GM12878 (cell line): ENCODE measurements around the gene TMEM174. TPM values are rescaled to one million over a fixed set of nuclear protein-coding genes. Genes with fewer than 3 reads are reported as not detected.

Source experiments
- ATAC-seq: fragments of 200-7000 bp; cut with Tn5 transposase; 3 replicates; pipeline ENCODE4 v1.9.1; 2020; ENCODE audit warnings: mild to moderate bottlenecking, moderate library complexity
- BruUV-seq: library from RNA; stranded (reverse); fragments of 400-500 nt; replicated peaks from 2 replicates; lab custom pipeline; 2021; lab: Mats Ljungman, UMichigan
- CTCF ChIA-PET: fragments of 300-600 bp; sonication (Branson Sonifier 250); formaldehyde crosslinking; extraction: SDS; loops from one replicate; lab custom pipeline; 2021; ENCODE audit warnings: inconsistent platforms; lab: Yijun Ruan, JAX
- POLR2A ChIA-PET: fragments of 350-600 bp; formaldehyde crosslinking; extraction: SDS; loops from one replicate; lab custom pipeline; 2021; ENCODE audit warnings: inconsistent platforms; lab: Charles Lee
- RAD21 ChIA-PET: fragments of 300-600 bp; sonication (Branson Sonifier 250); formaldehyde crosslinking; loops from one replicate; lab custom pipeline; 2023; ENCODE audit warnings: antibody characterized with exemption; ENCODE audit not compliant: unreplicated experiment; lab: Charles Lee
- SMC1A ChIA-PET: fragments of 300-600 bp; sonication (Branson Sonifier 250); formaldehyde crosslinking; loops from one replicate; lab custom pipeline; 2023; ENCODE audit not compliant: unreplicated experiment, uncharacterized antibody; lab: Charles Lee
- DNase-seq: peaks from one replicate; pipeline ENCODE4 v3.0.0-alpha.2; 2011; ENCODE audit warnings: low read depth, low spot score
- FAIRE-seq: peaks from 3 replicates; lab custom pipeline; 2011; peaks lifted over from hg19 to GRCh38; lab: Jason Lieb, UNC
- H2AFZ ChIP-seq: 2 replicates; pipeline ENCODE4 v1.6.0; 2011; ENCODE audit warnings: low read depth, low read length, control low read depth; ENCODE audit not compliant: control insufficient read depth
- H3K27ac ChIP-seq: 2 replicates; pipeline ENCODE4 v1.5.1; 2011; ENCODE audit warnings: control low read depth; ENCODE audit not compliant: control insufficient read depth, insufficient read depth
- H3K27me3 ChIP-seq, 2 experiments: replicated peaks in 1 of 2; 2 replicates each; pipeline versions ENCODE4 v1.6.0 to v1.6.1; 2011; ENCODE audit warnings: low read length in 1 of 2; ENCODE audit not compliant: control insufficient read depth in 2 of 2, insufficient read depth in 2 of 2
- H3K36me3 ChIP-seq, 2 experiments: 2 replicates each; pipeline ENCODE4 v1.5.1; 2011; ENCODE audit warnings: low read length in 1 of 2; ENCODE audit not compliant: control insufficient read depth in 2 of 2, insufficient read depth in 2 of 2
- H3K4me1 ChIP-seq: 2 replicates; pipeline ENCODE4 v1.6.1; 2011; ENCODE audit warnings: mild to moderate bottlenecking, low read length, moderate library complexity, mixed read lengths; ENCODE audit not compliant: control insufficient read depth, insufficient read depth
- H3K4me2 ChIP-seq: 2 replicates; pipeline ENCODE4 v1.6.0; 2011; ENCODE audit warnings: control low read depth; ENCODE audit not compliant: control insufficient read depth, insufficient read depth
- H3K4me3 ChIP-seq: fragments of 200-600 bp; sonication (generic); 2 replicates; pipeline ENCODE4 v1.5.1; 2016
- H3K79me2 ChIP-seq: 2 replicates; pipeline ENCODE4 v1.6.0; 2011; ENCODE audit warnings: low read length; ENCODE audit not compliant: control insufficient read depth, insufficient read depth
- H3K9ac ChIP-seq: 2 replicates; pipeline ENCODE4 v1.8.0; 2011; ENCODE audit warnings: low read length, control low read depth, mixed read lengths; ENCODE audit not compliant: control insufficient read depth, insufficient read depth
- H3K9me3 ChIP-seq: replicated peaks from 3 replicates; pipeline ENCODE4 v1.5.1; 2011; ENCODE audit warnings: mild to moderate bottlenecking, low read length; ENCODE audit not compliant: control insufficient read depth, insufficient read depth
- H4K20me1 ChIP-seq: 2 replicates; pipeline ENCODE4 v1.6.0; 2011; ENCODE audit not compliant: control insufficient read depth, insufficient read depth
- BCL11A ChIP-seq: IDR thresholded peaks from 2 replicates; pipeline ENCODE4 v1.6.1; 2011; ENCODE audit warnings: low read depth, low read length
- CBX5 ChIP-seq: sonication (generic); IDR thresholded peaks from 2 replicates; pipeline ENCODE4 v1.6.1; 2016; ENCODE audit warnings: low read depth, moderate library complexity, mild to moderate bottlenecking, inconsistent platforms
- HDAC2 ChIP-seq: fragments of 200-600 bp; sonication (generic); IDR thresholded peaks from 2 replicates; pipeline ENCODE4 v1.6.1; 2017
- HDAC6 ChIP-seq: fragments of 200-600 bp; sonication (generic); IDR thresholded peaks from one replicate; pipeline ENCODE4 v1.8.0; 2017; ENCODE audit warnings: antibody characterized with exemption; ENCODE audit not compliant: unreplicated experiment
- IKZF2 ChIP-seq, 2 experiments: fragments of 450-650 bp; IDR thresholded peaks; 2 replicates each; pipeline ENCODE4 v1.6.1; 2017; ENCODE audit warnings: mild to moderate bottlenecking in 2 of 2, moderate library complexity in 2 of 2
- RFX5 ChIP-seq: IDR thresholded peaks from 2 replicates; pipeline ENCODE4 v1.6.1; 2011; ENCODE audit warnings: low read depth, low read length, improper control_type of control experiment
- ZNF274 ChIP-seq: IDR thresholded peaks from one replicate; pipeline ENCODE4 v1.8.0; 2011; ENCODE audit not compliant: insufficient read length, insufficient read depth
- WGBS: methylation state at CpG from one replicate; pipeline ENCODE4 v1.1.6; 2016; ENCODE audit warnings: low lambda C conversion rate; ENCODE audit not compliant: insufficient replicate concordance, insufficient coverage; ENCODE audit errors: missing lambda C conversion rate; 5-methylcytosine and 5-hydroxymethylcytosine counted together
- in situ Hi-C: fragments of 300-500 bp; cut with MboI; formaldehyde crosslinking; loops from 9 replicates; pipeline ENCODE4 v1.14.3; 2018; ENCODE audit warnings: mixed read lengths
- intact Hi-C: fragments of 100-400 bp; cut with micrococcal nuclease; formaldehyde crosslinking; loops from one replicate; pipeline ENCODE4 v1.14.2; 2022; ENCODE audit not compliant: unreplicated experiment
- polyA plus RNA-seq, 11 experiments: library from polyadenylated mRNA; depleted of rRNA in 4 of 11; unstranded in 6 of 11; stranded (reverse) in 5 of 11; fragments of >200 nt; fragmentation: Nextera tagmentation in 4 of 11; fragmentation: Illumina TruSeq in 1 of 11; extraction: Ambion mirVana in 4 of 11; extraction: Trizol in 1 of 11; gene quantifications; 1 replicate in 1 of 11; 2 replicates in 10 of 11; pipeline versions ENCODE4 v1.2.1 to v1.2.3, GENCODE V29; 2011 to 2016; ENCODE audit warnings: inconsistent platforms in 2 of 11, missing spikeins in 2 of 11, low read depth in 1 of 11
- total RNA-seq, 4 experiments: library from RNA; depleted of rRNA in 3 of 4; stranded (reverse); fragments of >200 nt in 3 of 4; fragmentation: Illumina TruSeq in 1 of 4; extraction: Trizol in 1 of 4; gene quantifications; 2 replicates each; pipeline versions ENCODE4 v1.2.1 to v1.2.3, GENCODE V29; 2013 to 2021

The TMEM174 gene
- total and polyA plus RNA-seq, 10 of the 15 experiments (the other 5 are each of a cell fraction or from before 2014, with no cell fraction given), result not detected

- no peak overlapping the region for H3K4me3 ChIP-seq
- BruUV-seq, result no TSS peak
- H3K4me1 ChIP-seq, result no peaks in the 10 kb centered on the region
- no peak overlapping the region for H2AFZ ChIP-seq
- no peak overlapping the region for H3K9ac ChIP-seq
- H3K9me3 ChIP-seq, result no peaks in the 10 kb centered on the region
- ChIA-PET CTCF (no interaction called here), RAD21 (no interaction called here)
- H4K20me1 ChIP-seq, result no peaks in the 10 kb centered on the region
- H3K36me3 ChIP-seq, result no peaks in the 10 kb centered on the region
- no peaks in the 10 kb centered on the region for H3K79me2 ChIP-seq
- H3K27me3 ChIP-seq, result 0 out of 4 replicates have a peak, but pooled peaks cover 0 to 2% of the 10 kb centered on the region in 2 experiments
- H3K27ac ChIP-seq, result no peak overlapping the region
- FAIRE-seq, result no peak
- no peak overlapping the region for H3K4me2 ChIP-seq
- TF ChIP-seq BCL11A (no peak), RFX5 (no peak), HDAC6 (no peak), CBX5 (no peak)
- TF ChIP-seq, all 136 proteins: peak for 0
- WGBS, result 5% methylated on average over 3 of the region's 3 CpGs
- SMC1A ChIA-PET, result no interaction called here
- in situ Hi-C loops, result no loop called here
- POLR2A ChIA-PET, result no interaction called here
- intact Hi-C loops, result no loop called here
- ATAC-seq (no peak), DNase-seq (no peak)
Observed at GRCh38 chr5:73131711-73132425, 41.1 kb upstream of the TMEM174 start.

GRCh38 chr5:73132759-73133158 is 40.2 kb upstream of the TMEM174 start:
- Histone ChIP-seq H3K27ac (no peak overlapping the region), H3K4me2 (no peak overlapping the region), H4K20me1 (no peaks in the 10 kb centered on the region), H2AFZ (no peak overlapping the region), H3K9ac (no peak overlapping the region), H3K36me3 (no peaks in the 10 kb centered on the region), H3K4me1 (no peaks in the 10 kb centered on the region), H3K9me3 (no peaks in the 10 kb centered on the region), H3K4me3 (no peak overlapping the region), H3K79me2 (no peaks in the 10 kb centered on the region), H3K27me3 (0 out of 4 replicates have a peak, but pooled peaks cover 0 to 2% of the 10 kb centered on the region in 2 experiments)
- DNase-seq (no peak), ATAC-seq (no peak), FAIRE-seq (no peak)
- in situ Hi-C loops, result no loop called here
- ChIA-PET RAD21 (interaction anchor here (1.1 kb wide), 1 partner anchor 31 kb away, joined by 3 read pairs; no protein-coding TSS in a partner anchor), POLR2A (no interaction called here), SMC1A (no interaction called here), CTCF (no interaction called here)
- TF ChIP-seq IKZF2 (IDR thresholded peaks at IDR 0.05), result no peak
- no peak for TF ChIP-seq HDAC2
- TF ChIP-seq ZNF274, result no peak
- intact Hi-C loops, result no loop called here
- 51% methylated on average over 2 of the region's 2 CpGs for WGBS
- no TSS peak for BruUV-seq
